ENCODE data around the gene TMSB10.
"Not testable (repeated sequence)": the region's sequence is repeated elsewhere in the genome, so short reads cannot be mapped to it uniquely, and the experiment has no call there.

Gene TMSB10

DNA sequence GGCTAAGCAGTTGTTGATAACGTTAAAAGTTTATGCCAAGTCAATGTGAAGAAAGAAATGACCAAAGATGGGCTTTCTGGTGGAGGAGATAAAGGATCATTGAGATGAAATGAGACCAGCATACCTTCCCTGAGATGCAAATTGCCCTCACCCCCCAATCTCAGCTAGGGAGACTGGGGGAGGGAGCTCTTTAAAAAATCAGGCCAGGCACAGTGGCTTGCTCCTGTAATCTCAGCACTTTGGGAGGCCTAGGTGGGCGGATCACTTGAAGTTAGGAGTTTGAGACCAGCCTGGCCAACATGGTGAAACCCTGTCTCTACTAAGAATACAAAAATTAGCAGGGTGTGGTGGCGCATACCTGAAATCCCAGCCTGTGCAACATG is 34.6 kb downstream of the TMSB10 start:
- no peak for DNase-seq (ENCODE audit: low read depth)

DNA sequence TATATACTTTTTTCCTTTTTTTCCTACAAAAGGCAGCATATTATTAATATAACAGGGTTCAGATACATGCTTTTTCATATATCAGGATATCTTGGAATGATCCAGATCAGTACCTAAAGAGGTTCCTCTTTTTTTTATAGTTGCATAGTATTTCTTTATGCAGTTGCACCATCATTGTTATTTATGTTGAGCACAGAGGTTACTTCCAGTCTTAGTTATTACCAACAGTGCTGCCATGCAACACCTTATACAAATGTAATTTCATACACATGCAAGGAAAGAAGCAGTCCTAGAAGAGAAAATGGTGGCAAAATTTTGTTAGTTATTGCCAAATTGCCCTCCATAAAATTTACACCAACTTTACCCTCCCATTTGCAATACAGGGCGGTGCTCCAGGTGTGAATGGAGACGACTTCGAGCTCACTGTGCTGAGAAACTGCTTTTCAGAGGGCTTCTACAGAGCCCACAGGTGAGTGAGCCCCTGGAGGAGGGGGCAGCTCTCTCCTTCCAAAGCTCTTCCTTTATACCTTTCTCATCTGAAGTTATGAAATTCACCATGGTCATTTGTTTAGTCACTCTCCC is 35.5 kb downstream of the TMSB10 start:
- DNase-seq (ENCODE audit: low read depth) = no peak

DNA sequence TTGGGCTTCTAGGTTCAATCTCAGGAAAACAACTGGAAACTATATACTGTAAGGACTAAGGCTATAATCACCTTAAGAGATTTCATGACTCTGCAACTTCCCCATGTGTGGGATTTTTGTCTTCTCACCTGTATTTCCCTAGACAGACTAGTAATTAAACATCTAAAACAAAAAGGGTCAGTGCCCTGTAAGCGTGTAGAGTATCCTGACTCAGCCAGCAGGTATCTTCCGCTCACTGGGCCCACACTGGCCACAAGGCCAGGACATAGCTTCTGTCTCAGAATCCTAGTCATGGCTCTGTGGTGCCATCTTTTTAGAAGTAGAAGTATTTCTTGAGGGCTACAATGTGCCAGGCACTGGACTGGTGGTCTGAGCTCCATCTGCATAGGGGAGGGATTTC is 36.7 kb downstream of the TMSB10 start:
- no peak for DNase-seq (ENCODE audit: low read depth)

DNA sequence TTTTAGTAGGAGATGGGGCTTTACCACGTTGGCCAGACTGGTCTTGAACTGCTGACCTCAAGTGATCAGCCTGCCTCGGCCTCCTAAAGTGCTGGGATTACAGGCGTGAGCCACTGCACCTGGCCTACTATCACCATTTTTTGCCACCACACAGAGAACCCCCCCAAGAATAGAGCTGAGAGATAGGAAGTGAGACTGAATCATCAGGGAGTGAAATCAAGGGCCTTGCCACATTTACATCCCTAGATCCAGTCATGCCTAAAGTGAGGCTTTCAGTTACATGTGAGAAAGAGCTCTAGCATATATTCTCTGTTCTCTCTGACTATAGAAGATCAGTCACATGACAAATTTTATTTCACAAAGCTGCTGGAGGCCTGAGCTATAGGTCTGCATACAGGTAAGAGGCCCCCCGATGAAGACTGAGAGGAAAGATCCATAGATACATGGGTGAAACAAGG is 37.5 kb downstream of the TMSB10 start:
- DNase-seq (ENCODE audit: low read depth) = no peak

DNA sequence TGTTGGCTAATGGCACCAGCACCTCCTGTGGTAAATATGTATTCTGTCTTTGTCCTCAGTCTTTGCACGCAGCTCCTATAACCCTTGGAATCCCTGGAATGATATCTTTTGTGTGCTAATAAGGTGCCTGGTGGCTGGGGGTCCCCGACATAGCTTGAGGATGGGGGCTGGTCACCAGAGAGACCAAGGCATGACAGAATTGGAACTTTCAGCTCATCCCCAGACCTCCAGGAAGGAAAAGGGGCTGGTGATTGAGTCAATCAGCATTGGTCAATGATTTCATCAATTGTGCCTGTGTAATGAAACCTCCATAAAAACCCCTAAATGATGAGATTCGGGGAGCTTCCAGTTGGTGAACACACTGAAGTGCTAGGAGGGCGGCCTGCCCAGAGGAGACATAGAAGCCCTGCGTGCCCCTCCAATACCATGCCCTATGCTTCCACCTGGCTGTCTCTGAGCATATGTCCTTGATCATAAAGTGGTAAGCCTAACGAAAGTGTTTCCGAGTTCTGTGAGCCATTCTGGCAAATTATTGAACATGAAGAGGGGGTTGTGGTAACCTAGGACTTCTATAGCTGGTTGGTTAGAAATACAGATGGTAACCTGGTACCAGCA is 38.9 kb downstream of the TMSB10 start:
- DNase-seq (ENCODE audit: low read depth) = no peak

DNA sequence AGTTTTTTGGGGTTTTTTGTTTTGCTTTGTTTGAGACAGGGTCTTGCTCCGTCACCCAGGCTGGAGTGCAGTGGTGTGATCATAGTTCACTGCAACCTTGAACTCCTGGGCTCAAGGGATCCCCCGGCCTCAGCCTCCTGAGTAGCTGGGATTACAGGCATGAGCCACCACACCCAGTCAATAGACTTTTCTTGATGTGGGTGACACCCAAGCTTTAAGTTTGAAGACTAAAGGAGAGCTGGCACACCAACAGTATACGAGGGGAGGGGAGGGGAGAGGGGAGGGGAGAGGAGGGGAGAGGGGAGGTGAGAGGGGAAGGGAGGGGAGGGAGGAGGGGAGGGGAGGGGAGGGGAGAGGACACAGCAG is 40.4 kb downstream of the TMSB10 start:
- not testable (repeated sequence) for DNase-seq (ENCODE audit: low read depth)

DNA sequence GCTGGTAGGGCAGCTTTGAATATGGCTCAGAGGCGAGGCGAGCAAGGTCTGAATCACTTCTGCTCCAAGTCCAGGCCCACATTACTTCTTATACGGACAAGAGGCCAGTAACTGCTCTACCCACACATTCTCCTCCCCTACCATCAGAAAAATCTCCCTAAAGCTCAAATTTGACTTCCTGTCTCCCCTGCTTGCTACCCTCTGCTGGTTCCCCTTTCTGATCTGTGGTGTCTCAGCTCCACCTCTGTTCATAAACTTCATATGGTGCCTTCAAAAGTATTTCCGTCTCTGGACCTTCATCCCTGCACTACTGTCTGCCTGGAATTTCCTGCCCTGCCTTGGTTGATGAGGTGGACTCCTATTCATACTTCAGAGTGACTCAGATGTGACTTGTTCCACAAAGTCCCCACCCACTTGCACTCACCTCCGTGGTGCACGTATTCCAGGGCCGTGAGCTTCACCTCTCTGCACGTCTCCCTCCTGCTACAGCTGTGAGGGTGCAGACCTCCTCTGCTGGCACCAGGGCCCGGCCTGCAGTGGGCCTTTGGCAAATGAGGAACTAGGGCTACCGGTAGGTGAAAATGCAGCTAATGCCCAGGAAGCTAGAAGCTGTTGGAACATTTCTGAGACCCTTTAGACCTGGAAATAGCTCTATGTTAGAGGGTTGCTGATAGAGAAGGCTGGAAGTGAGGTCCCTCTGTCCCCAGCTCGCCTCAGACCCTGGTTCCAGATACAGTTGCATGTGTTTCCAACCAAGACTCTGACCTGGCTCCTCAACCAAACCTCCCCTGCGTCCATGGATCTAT is 41.0 kb downstream of the TMSB10 start:
- peak; percentile 38 for DNase-seq (ENCODE audit: low read depth)

DNA sequence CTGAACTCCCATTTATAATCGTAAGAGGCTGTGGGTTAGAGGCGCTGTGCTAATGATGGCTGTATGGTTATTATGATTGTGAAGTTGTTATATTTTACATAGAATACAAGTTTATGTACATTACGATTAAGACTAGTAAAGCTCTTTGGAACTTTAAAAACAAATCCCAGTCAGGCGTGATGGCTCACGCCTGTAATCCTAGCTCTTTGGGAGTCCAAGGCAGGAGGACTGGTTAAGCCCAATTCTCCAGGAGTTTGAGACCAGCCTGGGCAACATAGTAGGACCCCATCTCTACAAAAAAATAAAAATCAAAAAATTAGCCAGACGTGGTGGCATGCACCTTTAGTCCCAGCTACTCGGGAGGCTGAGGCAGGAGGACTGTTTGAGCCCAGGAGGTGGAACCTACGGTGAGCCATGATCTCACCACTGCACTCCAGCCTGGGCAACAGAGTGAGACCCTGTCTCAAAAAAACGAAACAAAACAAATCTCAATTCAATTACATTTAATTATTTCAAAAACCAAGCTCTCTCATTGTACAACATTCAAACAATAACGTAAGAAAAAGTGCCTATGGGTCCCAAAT is 41.6 kb downstream of the TMSB10 start:
- no peak for DNase-seq (ENCODE audit: low read depth)

DNA sequence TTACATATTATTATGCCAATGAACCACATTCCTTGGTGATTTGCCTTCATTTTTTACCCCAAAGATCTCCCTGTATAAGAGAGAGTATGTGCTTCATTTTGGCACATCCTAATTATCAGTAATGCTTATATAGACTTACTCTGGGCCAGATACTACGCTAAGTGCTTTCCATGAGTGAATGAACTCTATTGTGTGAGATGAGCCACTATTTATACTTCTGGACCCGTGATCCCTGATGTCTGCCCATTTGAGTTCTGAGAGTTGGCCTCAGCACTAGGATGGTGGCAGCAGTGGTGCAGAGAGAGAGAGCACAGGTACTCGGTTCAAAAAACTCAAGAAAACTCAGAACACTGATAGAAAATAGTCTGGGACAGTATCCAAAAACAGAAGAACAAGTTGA is 48.1 kb downstream of the TMSB10 start:
- no peak for DNase-seq (ENCODE audit: low read depth)

DNA sequence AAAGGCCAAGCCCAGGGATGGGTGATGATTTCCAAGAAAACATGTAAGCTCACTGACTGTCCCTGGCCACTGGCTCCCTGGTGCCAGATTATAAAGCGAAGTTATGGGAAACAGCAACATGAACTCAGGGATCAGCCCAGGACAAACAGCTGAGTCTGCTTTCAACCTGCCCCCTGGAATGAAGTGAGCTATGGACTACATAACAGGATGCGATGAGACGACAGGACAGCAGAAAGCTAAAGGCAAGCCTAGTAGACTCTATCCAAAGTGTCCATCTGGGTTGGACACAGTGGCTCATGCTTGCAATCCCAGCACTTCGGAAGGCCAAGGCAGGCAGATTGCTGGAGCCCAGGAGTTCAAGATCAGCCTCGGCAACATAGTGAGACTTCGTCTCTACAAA is 48.9 kb downstream of the TMSB10 start:
- DNase-seq (ENCODE audit: low read depth) = no peak

Data from stimulated activated CD8-positive, alpha-beta memory T cell treated with anti-CD3 and anti-CD28 coated beads, Interleukin-7, amount 100 ng/mL, for 24 hours (primary cell).